Small intestine (tissue), 7 donors: ENCODE data around the gene SCG5. TPM values are rescaled to one million over a fixed set of nuclear protein-coding genes. Genes with fewer than 3 reads are reported as not detected.

Experiments
- DNase-seq, 2 donors: peaks; one replicate each; pipeline versions ENCODE4 v3.0.0 to v3.0.0-alpha.2; 2013
- FAIRE-seq: peaks from 2 replicates; lab custom pipeline; 2012; peaks lifted over from hg19 to GRCh38; lab: Jason Lieb, UNC
- H3K27ac ChIP-seq, 3 donors: one replicate each; pipeline ENCODE4 v1.5.1; 2013; ENCODE audit warnings: low read length in 2 of 3, mild to moderate bottlenecking in 2 of 3, control low read depth in 1 of 3, inconsistent platforms in 1 of 3, low read depth in 1 of 3, moderate library complexity in 1 of 3
- H3K27me3 ChIP-seq, 3 donors: one replicate each; pipeline ENCODE4 v1.6.1; 2013; ENCODE audit warnings: low read length in 3 of 3, inconsistent platforms in 1 of 3; ENCODE audit not compliant: control insufficient read depth in 3 of 3, insufficient read depth in 3 of 3
- H3K36me3 ChIP-seq, 3 donors: one replicate each; pipeline ENCODE4 v1.6.1; 2013; ENCODE audit warnings: low read length in 3 of 3, inconsistent platforms in 1 of 3, low read depth in 1 of 3, mild to moderate bottlenecking in 1 of 3, moderate library complexity in 1 of 3; ENCODE audit not compliant: control insufficient read depth in 3 of 3, insufficient read depth in 2 of 3
- H3K4me1 ChIP-seq, 3 donors: one replicate each; pipeline ENCODE4 v1.6.1; 2013; ENCODE audit warnings: low read length in 2 of 3, inconsistent platforms in 1 of 3, low read depth in 1 of 3, mild to moderate bottlenecking in 1 of 3, moderate library complexity in 1 of 3; ENCODE audit not compliant: control insufficient read depth in 3 of 3, insufficient read depth in 2 of 3
- H3K4me3 ChIP-seq, 3 donors: one replicate each; pipeline ENCODE4 v1.5.1; 2013; ENCODE audit warnings: low read length in 3 of 3, control low read depth in 1 of 3, inconsistent platforms in 1 of 3, low read depth in 1 of 3, mild to moderate bottlenecking in 1 of 3, moderate library complexity in 1 of 3
- H3K9me3 ChIP-seq, 2 donors: one replicate each; pipeline ENCODE4 v1.6.1; 2013; ENCODE audit warnings: low read depth in 1 of 2, low read length in 1 of 2; ENCODE audit not compliant: control insufficient read depth in 2 of 2, insufficient read depth in 1 of 2
- WGBS, 3 donors: extraction: QIAGEN DNeasy Blood & Tissue Kit; methylation state at CpG; one replicate each; pipeline ENCODE4 v1.1.7; 2013; 5-methylcytosine and 5-hydroxymethylcytosine counted together
- polyA plus RNA-seq, 4 donors: library from polyadenylated mRNA; stranded (reverse) in 3 of 4; unstranded in 1 of 4; fragments of 200-250 nt in 3 of 4; fragments of 120-200 nt in 1 of 4; gene quantifications; one replicate each; pipeline versions ENCODE4 v1.2.1 to v1.2.3, GENCODE V29; 2013
- donor health status: healthy with polysubstance abuse.
- donor health status: control.
- donor health status: control.
- donor health status: Bipolar disorder and iron deficiency.
- donor health status: healthy.

The SCG5 gene
- polyA plus RNA-seq, 4 donors: 1.9 to 13.3 (median 6.3) TPM

- no peak for FAIRE-seq
- 76 to 93% (median 87%) methylated on average over 3 of the region's 3 CpGs for WGBS, 3 donors
Measured at GRCh38 chr15:32652178-32652577, 10.7 kb downstream of the SCG5 start.

GRCh38 chr15:32656091-32656490, 14.6 kb downstream of the SCG5 start:
- FAIRE-seq: no peak
- Histone ChIP-seq H3K4me3 (no peak overlapping the region), H3K9me3 (no peaks in the 10 kb centered on the region), H3K4me1 (peaks cover 0 to 2% (median 0%) of the 10 kb centered on the region in 3 donors), H3K36me3 (no peaks in the 10 kb centered on the region), H3K27me3 (no peaks in the 10 kb centered on the region), H3K27ac (no peak overlapping the region)
- WGBS, 3 donors: 57 to 85% (median 62%) methylated on average over 4 of the region's 4 CpGs
- no peak for DNase-seq

More at GRCh38 chr15:32652178-32652577, 10.7 kb downstream of the SCG5 start:
- Histone ChIP-seq H3K36me3 (no peaks in the 10 kb centered on the region), H3K4me1 (peaks cover 0 to 1% (median 0%) of the 10 kb centered on the region in 3 donors), H3K27ac (no peak overlapping the region), H3K9me3 (no peaks in the 10 kb centered on the region), H3K27me3 (no peaks in the 10 kb centered on the region), H3K4me3 (no peak overlapping the region)
- DNase-seq: no peak

- no peaks in the 10 kb centered on the region for H3K36me3 ChIP-seq
- FAIRE-seq: no peak
- H3K9me3 ChIP-seq: no peaks in the 10 kb centered on the region
- 90 to 94% (median 91%) methylated on average over 9 of the region's 9 CpGs for WGBS, 3 donors
- no peak for DNase-seq
- H3K4me1 ChIP-seq: peaks cover 0 to 2% (median 0%) of the 10 kb centered on the region in 3 donors
- H3K4me3 ChIP-seq: no peak overlapping the region
- no peak overlapping the region for H3K27ac ChIP-seq
- H3K27me3 ChIP-seq: no peaks in the 10 kb centered on the region
Measured at GRCh38 chr15:32656496-32656895, 15.0 kb downstream of the SCG5 start.

GRCh38 chr15:32657198-32657883, 15.8 kb downstream of the SCG5 start:
- peak overlapping the region in 1 of 3 donors; percentile 18 for H3K27ac ChIP-seq
- DNase-seq (peak; percentile 64 to 91), FAIRE-seq (no peak)
- peaks cover 0 to 2% (median 0%) of the 10 kb centered on the region in 3 donors for H3K4me1 ChIP-seq
- no peaks in the 10 kb centered on the region for H3K27me3 ChIP-seq
- no peaks in the 10 kb centered on the region for H3K9me3 ChIP-seq
- no peaks in the 10 kb centered on the region for H3K36me3 ChIP-seq
- no peak overlapping the region for H3K4me3 ChIP-seq
- 13 to 48% (median 27%) methylated on average over 5 of the region's 5 CpGs for WGBS, 3 donors

- peaks cover 0 to 2% (median 0%) of the 10 kb centered on the region in 3 donors for H3K4me1 ChIP-seq
- WGBS, 3 donors: 83 to 92% (median 85%) methylated on average over 2 of the region's 2 CpGs
- no peak for DNase-seq
- no peak overlapping the region for H3K4me3 ChIP-seq
- H3K36me3 ChIP-seq: no peaks in the 10 kb centered on the region
- no peaks in the 10 kb centered on the region for H3K9me3 ChIP-seq
- no peak overlapping the region for H3K27ac ChIP-seq
- no peak for FAIRE-seq
- no peaks in the 10 kb centered on the region for H3K27me3 ChIP-seq
Measured at GRCh38 chr15:32657941-32658340, 16.4 kb downstream of the SCG5 start.

GRCh38 chr15:32659340-32660155, 18.0 kb downstream of the SCG5 start:
- WGBS, 3 donors: 59 to 66% (median 62%) methylated on average over 6 of the region's 6 CpGs
- H3K27me3 ChIP-seq: no peaks in the 10 kb centered on the region
- H3K4me3 ChIP-seq: no peak overlapping the region
- peaks cover 0 to 2% (median 0%) of the 10 kb centered on the region in 3 donors for H3K4me1 ChIP-seq
- DNase-seq (no peak), FAIRE-seq (no peak)
- no peaks in the 10 kb centered on the region for H3K9me3 ChIP-seq
- H3K27ac ChIP-seq: no peak overlapping the region
- H3K36me3 ChIP-seq: no peaks in the 10 kb centered on the region

- FAIRE-seq: no peak
- H3K27me3 ChIP-seq: no peaks in the 10 kb centered on the region
- H3K36me3 ChIP-seq: no peaks in the 10 kb centered on the region
- H3K27ac ChIP-seq: no peak overlapping the region
- DNase-seq: no peak
- H3K4me3 ChIP-seq: no peak overlapping the region
- H3K9me3 ChIP-seq: no peaks in the 10 kb centered on the region
- no peaks in the 10 kb centered on the region for H3K4me1 ChIP-seq
- WGBS, 3 donors: 86 to 98% (median 96%) methylated on average over 4 of the region's 4 CpGs
Measured at GRCh38 chr15:32663671-32664070, 22.2 kb downstream of the SCG5 start.

- no peaks in the 10 kb centered on the region for H3K4me1 ChIP-seq
- H3K36me3 ChIP-seq: no peaks in the 10 kb centered on the region
- no peak overlapping the region for H3K27ac ChIP-seq
- FAIRE-seq (no peak), DNase-seq (no peak)
- H3K27me3 ChIP-seq: no peaks in the 10 kb centered on the region
- H3K9me3 ChIP-seq: no peaks in the 10 kb centered on the region
- no peak overlapping the region for H3K4me3 ChIP-seq
Measured at GRCh38 chr15:32664796-32665195, 23.3 kb downstream of the SCG5 start.
